ENCODE measurements around the gene ST6GALNAC1. TPM values are rescaled to one million over a fixed set of nuclear protein-coding genes. Genes with fewer than 3 reads are reported as not detected.
"Not testable (repeated sequence)": the region's sequence is repeated elsewhere in the genome, so short reads cannot be mapped to it uniquely, and the experiment has no call there.

ST6GALNAC1 gene
- total and polyA plus RNA-seq, 2 of the 8 experiments (the other 6 are each of a cell fraction or from before 2014, with no cell fraction given), result not detected

DNA sequence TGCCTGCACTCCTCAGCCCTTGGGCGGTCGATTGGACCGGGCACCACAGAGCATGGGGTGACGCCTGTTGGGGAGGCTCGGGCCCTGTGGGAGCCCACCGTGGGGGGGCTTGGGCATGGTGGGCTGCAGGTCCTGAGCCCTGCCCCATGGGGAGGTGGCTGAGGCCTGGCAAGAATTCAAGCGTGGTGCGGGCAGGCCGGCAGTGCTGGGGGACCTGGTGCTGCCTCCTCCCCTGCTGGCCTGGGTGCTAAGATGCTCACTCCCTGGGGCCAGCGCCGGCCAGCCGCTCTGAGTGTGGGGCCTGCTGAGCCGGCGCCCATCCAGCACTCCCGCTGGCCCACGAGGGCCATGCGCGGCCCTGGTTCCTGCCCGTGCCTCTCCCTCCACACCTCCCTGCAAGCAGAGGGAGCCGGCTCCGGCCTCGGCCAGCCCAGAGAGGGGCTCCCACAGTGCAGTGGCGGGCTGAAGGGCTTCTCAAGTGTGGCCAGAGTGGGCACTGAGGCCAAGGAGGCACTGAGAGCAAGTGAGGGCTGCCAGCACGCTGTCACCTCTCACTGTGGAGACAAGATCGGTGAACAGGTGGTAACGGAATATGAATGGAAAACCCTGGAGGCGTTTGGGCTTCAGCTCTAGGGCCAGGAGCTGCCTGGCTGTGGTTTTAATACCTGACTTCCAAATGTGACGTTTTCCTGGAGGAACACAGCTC lies 28.5 kb downstream of the ST6GALNAC1 start (continued):
- no peak for TF ChIP-seq ASH2L (IDR thresholded peaks at IDR 0.05; ENCODE audit: low read length)
- TF ChIP-seq HDAC2 (IDR thresholded peaks at IDR 0.05; ENCODE audit: borderline replicate concordance in 1 of 2, low read depth in 2 of 2, low read length in 2 of 2), result no peak
- no peak for TF ChIP-seq FOSL1 (IDR thresholded peaks at IDR 0.05; ENCODE audit: insufficient read depth, low read depth, low read length)
- no peak for TF ChIP-seq GTF2F1 (IDR thresholded peaks at IDR 0.05; ENCODE audit: borderline replicate concordance, low read depth, low read length)
- TF ChIP-seq, protein P1, sequence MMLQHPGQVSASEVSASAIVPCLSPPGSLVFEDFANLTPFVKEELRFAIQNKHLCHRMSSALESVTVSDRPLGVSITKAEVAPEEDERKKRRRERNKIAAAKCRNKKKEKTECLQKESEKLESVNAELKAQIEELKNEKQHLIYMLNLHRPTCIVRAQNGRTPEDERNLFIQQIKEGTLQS (IDR thresholded peaks at IDR 0.05; ENCODE audit: insufficient read depth, low read depth, low read length), result no peak
- TF ChIP-seq JUN (IDR thresholded peaks at IDR 0.05; ENCODE audit: low read depth, low read length), result no peak
- TF ChIP-seq RAD21 (IDR thresholded peaks at IDR 0.05 in 1 of 2, conservative IDR thresholded peaks at IDR 0.05 in 1 of 2; ENCODE audit: low read depth in 2 of 2, low read length in 2 of 2), result no peak
- TF ChIP-seq HDAC6 (IDR thresholded peaks at IDR 0.05; ENCODE audit: low read depth, low read length), result no peak

DNA sequence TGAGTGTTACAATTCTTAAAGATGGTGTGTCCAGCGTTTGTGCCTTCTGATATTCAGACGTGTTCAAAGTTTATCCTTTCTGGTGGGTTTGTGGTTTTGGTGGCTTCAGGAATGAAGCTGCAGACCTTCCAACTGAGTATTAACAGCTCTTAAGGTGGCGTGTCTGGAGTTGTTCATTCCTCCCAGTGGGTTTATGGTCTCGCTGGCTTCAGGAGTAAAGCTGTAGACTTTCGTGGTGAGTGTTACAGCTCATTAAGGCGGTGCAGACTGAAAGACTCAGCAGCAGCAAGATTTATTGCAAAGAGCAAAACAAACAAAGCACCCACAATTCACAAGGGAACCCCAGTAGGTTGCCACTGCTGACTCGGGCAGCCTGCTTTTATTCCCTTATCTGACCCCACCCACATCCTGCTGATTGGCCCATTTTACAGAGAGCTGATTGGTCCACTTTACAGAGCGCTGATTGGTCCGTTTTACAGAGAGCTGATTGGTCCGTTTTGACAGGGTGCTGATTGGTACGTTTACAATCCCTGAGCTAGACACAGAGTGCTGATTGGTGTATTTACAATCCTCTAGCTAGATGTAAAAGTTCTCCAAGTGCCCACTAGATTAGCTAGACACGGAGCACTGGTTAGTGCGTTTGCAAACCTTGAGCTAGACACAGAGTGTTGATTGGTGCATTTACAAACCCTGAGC lies 29.3 kb downstream of the ST6GALNAC1 start:
- ChIA-PET CTCF (ENCODE audit: partially characterized antibody) (interaction anchor here (0.6 to 5.1 kb wide), 23 partner anchors 10 to 160 kb away, joined by 3 to 35 read pairs (median 3); partner anchors contain the start of genes PRCD and RHBDF2), POLR2A (ENCODE audit: partially characterized antibody) (interaction anchor here (1.6 kb wide), 1 partner anchor 47 kb away, joined by 4 read pairs; no protein-coding TSS in a partner anchor)
- H3K23me2 ChIP-seq (ENCODE audit: low read depth, low read length); H4K20me1 ChIP-seq (replicated peaks in 1 of 2; ENCODE audit: control insufficient read depth in 1 of 2, insufficient read depth in 2 of 2, low read length in 2 of 2); H3K56ac ChIP-seq (replicated peaks; ENCODE audit: insufficient read length, low read depth, low read length); H3K23ac ChIP-seq (ENCODE audit: insufficient read length); H3K4ac ChIP-seq (replicated peaks; ENCODE audit: insufficient read length, low read depth, low read length); FAIRE-seq; H2BK20ac ChIP-seq (ENCODE audit: low read length); H2BK5ac ChIP-seq (ENCODE audit: low read depth, low read length); H3K79me1 ChIP-seq (ENCODE audit: low read depth, low read length); H2AK5ac ChIP-seq (ENCODE audit: low read depth, low read length); H3K14ac ChIP-seq (ENCODE audit: insufficient read length); H3K18ac ChIP-seq (ENCODE audit: extremely low read depth, low read length); H3K27ac ChIP-seq (ENCODE audit: low read depth, low read length); H3K9ac ChIP-seq (replicated peaks in 1 of 4; ENCODE audit: extremely low read depth in 1 of 4, low read depth in 3 of 4, low read length in 3 of 4); DNase-seq (ENCODE audit: low read depth in 1 of 2, low spot score in 2 of 2); H4K91ac ChIP-seq (replicated peaks; ENCODE audit: insufficient read length, low read length); H2BK120ac ChIP-seq (replicated peaks; ENCODE audit: low read depth, low read length); H3K4me3 ChIP-seq (ENCODE audit: extremely low read depth in 1 of 4, insufficient read depth in 2 of 4, low read depth in 3 of 4, low read length in 4 of 4); H3K27me3 ChIP-seq (replicated peaks in 1 of 4; ENCODE audit: control insufficient read depth in 3 of 4, extremely low read depth in 1 of 4, insufficient read depth in 3 of 4, low read length in 3 of 4); H2BK15ac ChIP-seq (ENCODE audit: low read length); H2AFZ ChIP-seq (ENCODE audit: low read length); H2BK12ac ChIP-seq (ENCODE audit: low read depth, low read length); H3K4me2 ChIP-seq (ENCODE audit: insufficient read depth in 1 of 2, low read depth in 2 of 2, low read length in 2 of 2); H4K5ac ChIP-seq (ENCODE audit: insufficient read length, low read depth, low read length); H3K36me3 ChIP-seq (ENCODE audit: control insufficient read depth in 2 of 4, insufficient read depth in 4 of 4, low read length in 3 of 4); H4K8ac ChIP-seq (ENCODE audit: extremely low read depth, insufficient read depth, low read length); H3K79me2 ChIP-seq (ENCODE audit: control insufficient read depth in 1 of 2, insufficient read depth in 2 of 2, low read length in 2 of 2); H3K4me1 ChIP-seq (replicated peaks in 1 of 4; ENCODE audit: control insufficient read depth in 3 of 4, insufficient read depth in 4 of 4, low read length in 3 of 4): not testable (repeated sequence)
- 86% methylated on average over 13 of the region's 13 CpGs; no CpG with 5 or more reads in 1 of the 2 experiments for WGBS, 2 experiments (ENCODE audit: extremely low coverage in 1 of 2, insufficient coverage in 1 of 2, insufficient read length in 1 of 2, insufficient replicate concordance in 2 of 2, low coverage in 1 of 2, low lambda C conversion rate in 2 of 2, missing lambda C conversion rate in 1 of 2)
- peaks cover 11 to 17% of the 10 kb centered on the region in 2 experiments for H3K9me3 ChIP-seq (ENCODE audit: insufficient read depth in 2 of 2, low read depth in 1 of 2, low read length in 1 of 2)
